Measurements from ENCODE around the gene BOD1L2.

DNA sequence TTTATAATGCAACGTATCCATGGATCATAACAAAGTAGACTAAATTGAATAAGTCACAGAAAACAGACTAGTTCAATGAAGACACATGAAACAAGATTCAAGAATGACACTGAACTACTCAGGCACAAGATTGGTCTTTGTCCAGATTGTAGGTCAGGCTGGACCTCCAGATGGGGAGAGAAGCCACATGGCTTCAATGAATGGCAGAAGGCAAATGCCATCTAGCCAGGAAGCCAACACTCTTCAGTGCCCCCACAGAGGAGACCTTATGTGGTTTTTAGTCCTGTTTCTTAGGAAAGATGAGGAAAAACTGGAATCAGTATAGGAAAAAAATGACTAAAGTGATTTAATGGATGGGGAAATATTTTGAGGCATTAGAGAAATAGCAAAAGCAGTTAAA lies 43.1 kb downstream of the BOD1L2 start:
- TF ChIP-seq, protein P1, sequence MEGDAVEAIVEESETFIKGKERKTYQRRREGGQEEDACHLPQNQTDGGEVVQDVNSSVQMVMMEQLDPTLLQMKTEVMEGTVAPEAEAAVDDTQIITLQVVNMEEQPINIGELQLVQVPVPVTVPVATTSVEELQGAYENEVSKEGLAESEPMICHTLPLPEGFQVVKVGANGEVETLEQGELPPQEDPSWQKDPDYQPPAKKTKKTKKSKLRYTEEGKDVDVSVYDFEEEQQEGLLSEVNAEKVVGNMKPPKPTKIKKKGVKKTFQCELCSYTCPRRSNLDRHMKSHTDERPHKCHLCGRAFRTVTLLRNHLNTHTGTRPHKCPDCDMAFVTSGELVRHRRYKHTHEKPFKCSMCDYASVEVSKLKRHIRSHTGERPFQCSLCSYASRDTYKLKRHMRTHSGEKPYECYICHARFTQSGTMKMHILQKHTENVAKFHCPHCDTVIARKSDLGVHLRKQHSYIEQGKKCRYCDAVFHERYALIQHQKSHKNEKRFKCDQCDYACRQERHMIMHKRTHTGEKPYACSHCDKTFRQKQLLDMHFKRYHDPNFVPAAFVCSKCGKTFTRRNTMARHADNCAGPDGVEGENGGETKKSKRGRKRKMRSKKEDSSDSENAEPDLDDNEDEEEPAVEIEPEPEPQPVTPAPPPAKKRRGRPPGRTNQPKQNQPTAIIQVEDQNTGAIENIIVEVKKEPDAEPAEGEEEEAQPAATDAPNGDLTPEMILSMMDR (IDR thresholded peaks at IDR 0.05; ENCODE audit: extremely low read depth in 1 of 2, insufficient read depth in 1 of 2, low read depth in 1 of 2, low read length in 2 of 2): no peak
- TF ChIP-seq, protein P2, sequence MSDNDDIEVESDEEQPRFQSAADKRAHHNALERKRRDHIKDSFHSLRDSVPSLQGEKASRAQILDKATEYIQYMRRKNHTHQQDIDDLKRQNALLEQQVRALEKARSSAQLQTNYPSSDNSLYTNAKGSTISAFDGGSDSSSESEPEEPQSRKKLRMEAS (IDR thresholded peaks at IDR 0.05; ENCODE audit: insufficient read depth, insufficient read length): no peak
- TF ChIP-seq POLR2AphosphoS5 (IDR thresholded peaks at IDR 0.05; ENCODE audit: insufficient read depth, low read depth, low read length): no peak
- no peak for TF ChIP-seq MYC (IDR thresholded peaks at IDR 0.05; ENCODE audit: low read depth, low read length)
- no peak for TF ChIP-seq POLR2A (IDR thresholded peaks at IDR 0.05; ENCODE audit: low read depth, low read length)
- no peak for TF ChIP-seq EZH2 (IDR thresholded peaks at IDR 0.05; ENCODE audit: borderline replicate concordance, low read depth, low read length, severe bottlenecking)
- no peak for TF ChIP-seq GATA2 (IDR thresholded peaks at IDR 0.05; ENCODE audit: insufficient read depth, insufficient read length, low read depth, low read length)
- TF ChIP-seq FOS (IDR thresholded peaks at IDR 0.05; ENCODE audit: borderline replicate concordance, insufficient read depth, low read length): no peak
